A549 treated with CpdA at 1 μM for 4 hours (cell line): ENCODE data around the gene SERPINE2. TPM values are rescaled to one million over a fixed set of nuclear protein-coding genes. Genes with fewer than 3 reads are reported as not detected.

Experiments used
- total RNA-seq: library from RNA; stranded (reverse); fragments of 200-300 nt; extraction: Qiagen RNA extraction; gene quantifications from 5 replicates; pipeline ENCODE4 v1.2.3, GENCODE V29; 2022; ENCODE audit warnings: low read depth

The SERPINE2 gene
- total RNA-seq, result 210 to 248 TPM (median 215 TPM) in 5 replicates

DNA sequence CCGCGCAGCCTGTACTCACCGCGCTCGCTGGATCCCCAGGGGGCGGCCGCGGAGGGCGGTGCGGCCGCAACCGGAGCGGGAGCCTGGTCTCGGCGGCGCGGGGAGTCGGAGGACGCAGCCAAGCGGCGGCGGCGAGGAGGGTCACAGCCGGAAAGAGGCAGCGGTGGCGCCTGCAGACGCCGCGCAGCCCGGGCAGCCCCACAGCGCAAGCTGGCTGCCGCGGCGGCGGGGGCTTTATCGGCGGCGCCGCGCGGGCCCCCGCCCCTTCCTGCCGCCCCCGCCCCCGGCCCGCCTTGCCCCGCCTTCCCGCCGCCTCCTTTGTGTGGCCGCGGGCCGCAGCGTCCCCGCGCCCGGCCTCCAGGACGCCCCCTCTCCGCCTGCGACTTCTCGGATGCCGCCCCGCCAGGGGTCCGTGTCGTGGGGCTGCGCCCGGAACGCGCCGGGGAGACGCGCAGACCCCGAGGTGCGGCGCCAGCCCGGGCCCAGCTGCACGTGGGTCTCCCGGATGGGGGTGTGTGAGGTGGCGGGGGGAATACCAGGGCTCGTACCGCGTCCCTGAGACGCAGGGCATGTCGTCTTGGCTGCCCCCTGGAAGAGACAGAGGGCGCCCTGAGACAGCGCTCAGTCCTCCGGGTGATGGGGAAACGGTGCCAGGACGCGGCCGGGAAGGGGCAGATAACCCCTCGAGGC is at the start of gene SERPINE2:
Gene SERPINE2, minus strand, starts transcription at position 207 of the 690 bp plus-strand sequence. CDS start 37,386 bp downstream, outside the sequence.

DNA sequence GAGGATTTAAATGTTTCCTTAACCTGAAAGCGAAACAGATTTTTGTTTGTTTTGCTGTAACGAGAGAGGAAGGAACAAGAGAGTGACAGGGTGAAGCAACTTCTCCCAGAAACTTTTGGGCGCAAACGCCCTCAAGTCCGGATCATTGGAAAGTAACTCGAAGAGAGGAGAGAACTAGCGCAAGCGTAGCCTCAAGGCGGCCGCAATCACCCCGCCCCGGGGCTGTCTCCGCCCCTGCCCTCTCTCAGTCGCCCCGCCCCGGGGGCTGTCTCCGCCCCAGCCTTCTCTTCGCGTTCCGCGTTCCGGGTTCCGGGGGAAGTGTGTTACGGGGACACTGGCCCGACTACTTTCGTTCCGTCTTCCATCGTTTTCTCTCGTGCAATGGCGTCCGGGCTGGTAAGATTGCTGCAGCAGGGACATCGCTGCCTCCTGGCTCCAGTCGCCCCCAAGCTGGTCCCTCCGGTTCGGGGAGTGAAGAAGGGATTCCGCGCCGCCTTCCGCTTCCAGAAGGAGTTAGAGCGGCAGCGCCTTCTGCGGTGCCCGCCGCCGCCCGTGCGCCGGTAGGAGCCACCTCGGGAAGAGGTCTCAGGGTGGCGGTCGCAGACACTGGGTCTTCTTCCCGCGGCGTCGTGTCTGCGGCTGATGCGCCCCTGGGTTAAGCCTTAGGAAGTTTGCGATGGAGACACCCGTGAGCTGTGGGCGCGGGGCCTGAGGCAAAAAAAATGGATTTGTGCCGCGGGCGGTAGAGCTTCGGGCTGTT is 81.8 kb downstream of the SERPINE2 start, which contains the start of gene MRPL44:
Gene MRPL44, plus strand, starts transcription at position 372 of the 760 bp plus-strand sequence. Its CDS starts 10 bp downstream, at position 382.

DNA sequence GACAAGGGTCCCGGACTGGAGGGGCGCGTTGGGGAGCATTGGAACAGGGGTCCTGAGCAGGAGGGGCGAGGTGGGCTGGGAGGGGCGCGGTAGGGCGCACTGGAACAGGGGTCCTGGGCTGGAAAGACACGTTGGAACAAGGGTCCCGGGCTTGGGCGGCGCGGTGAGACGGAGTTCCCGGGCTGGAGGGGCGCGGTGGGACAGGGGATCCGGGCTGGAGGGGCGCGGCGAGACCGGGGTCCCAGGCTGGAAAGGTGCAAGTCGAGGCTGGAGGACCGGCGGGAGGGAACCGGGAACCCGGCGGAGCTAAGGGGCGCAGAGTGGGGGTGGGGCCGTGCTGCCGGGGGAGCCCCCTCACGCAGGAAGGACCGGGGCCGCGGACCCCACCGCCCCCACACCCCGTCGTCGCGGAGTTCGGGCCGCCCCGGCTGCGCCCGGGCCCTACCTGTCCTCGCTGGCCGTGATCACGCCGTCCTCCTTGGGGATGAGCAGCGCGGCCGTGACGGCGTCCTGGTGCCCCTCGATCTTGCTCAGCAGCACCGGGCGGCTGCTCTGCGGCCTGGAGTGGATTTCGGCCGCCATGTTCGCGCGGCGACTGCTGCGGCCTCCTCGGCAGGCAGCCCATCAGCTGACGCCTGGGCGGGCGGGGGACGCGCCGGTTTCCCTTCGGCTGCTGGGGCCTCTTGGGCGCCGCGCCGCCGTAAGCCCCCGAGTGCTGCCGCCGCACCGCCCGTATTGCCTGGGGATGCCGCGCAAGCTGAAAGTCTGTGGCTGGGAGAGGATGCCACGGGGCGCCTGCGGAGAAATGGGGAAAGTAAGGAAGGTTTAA is 94.2 kb downstream of the SERPINE2 start, which contains the start of gene WDFY1:
Gene WDFY1, minus strand, starts transcription at position 633 of the 829 bp plus-strand sequence. Its CDS starts 51 bp downstream, at position 582.

Other genes starting within 250 kb of the SERPINE2 start
- 18.8 to 44.4 TPM (median 25.2 TPM) in 5 replicates for gene AP1S3, start 201.7 kb downstream of the SERPINE2 start, total RNA-seq
- 29.9 to 37.8 TPM (median 37.3 TPM) in 5 replicates for gene WDFY1, start 94.0 kb downstream of the SERPINE2 start, total RNA-seq
- 45.5 to 51.0 TPM (median 48.1 TPM) in 5 replicates for gene MRPL44, start 81.8 kb downstream of the SERPINE2 start, total RNA-seq